ENCODE data around the gene STON2.
"Not testable (repeated sequence)": the region's sequence is repeated elsewhere in the genome, so short reads cannot be mapped to it uniquely, and the experiment has no call there.

STON2 gene

GRCh38 chr14:81260732-81261131, 139.4 kb downstream of the STON2 start:
- DNase-seq, result peak; percentile 65

GRCh38 chr14:81256289-81256960, 143.7 kb downstream of the STON2 start:
- no peak for DNase-seq

DNA sequence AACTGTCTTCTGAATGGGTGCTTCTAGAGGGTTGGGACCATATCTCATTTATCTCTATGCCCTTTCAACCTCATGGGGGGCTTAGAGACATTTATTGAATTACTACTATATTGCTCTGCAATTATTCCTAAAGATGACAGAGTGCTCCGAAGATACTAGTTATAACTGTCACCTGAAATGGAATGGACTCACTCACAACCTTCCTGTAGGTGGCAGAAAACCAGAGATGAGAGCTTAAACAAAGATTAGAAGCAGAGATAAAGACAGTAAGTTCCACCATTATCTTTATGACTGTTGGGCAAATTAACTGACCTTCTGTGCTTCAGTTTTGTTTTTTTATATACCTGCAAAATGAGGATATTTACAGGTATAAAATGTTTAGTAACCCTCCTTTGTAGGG, 147.8 kb downstream of the STON2 start:
- DNase-seq, result no peak

DNA sequence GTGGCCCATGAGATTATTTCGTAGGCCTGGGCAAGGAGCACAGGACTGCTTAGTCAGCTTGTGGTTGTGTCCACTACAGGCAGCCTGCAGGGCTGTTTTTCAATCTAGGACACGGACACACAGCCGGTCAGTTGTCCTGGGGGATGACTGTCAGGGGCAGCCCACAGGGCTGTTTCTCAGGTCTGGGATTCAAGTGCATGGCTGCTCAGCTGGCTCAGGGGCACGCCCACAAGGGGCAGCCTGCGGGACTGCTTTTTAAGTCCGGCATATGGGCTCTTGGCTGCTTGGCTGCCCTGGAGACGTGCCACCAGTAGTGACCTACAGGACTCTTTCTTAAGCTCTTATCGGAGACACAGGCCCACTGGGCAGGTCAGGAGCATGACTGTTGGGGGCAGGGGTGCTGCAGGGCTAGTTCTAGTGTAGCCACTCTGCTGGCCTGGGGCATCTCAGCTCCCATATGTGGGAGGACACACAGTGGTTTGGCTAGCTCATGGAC, 152.8 kb downstream of the STON2 start:
- DNase-seq, result no peak

DNA sequence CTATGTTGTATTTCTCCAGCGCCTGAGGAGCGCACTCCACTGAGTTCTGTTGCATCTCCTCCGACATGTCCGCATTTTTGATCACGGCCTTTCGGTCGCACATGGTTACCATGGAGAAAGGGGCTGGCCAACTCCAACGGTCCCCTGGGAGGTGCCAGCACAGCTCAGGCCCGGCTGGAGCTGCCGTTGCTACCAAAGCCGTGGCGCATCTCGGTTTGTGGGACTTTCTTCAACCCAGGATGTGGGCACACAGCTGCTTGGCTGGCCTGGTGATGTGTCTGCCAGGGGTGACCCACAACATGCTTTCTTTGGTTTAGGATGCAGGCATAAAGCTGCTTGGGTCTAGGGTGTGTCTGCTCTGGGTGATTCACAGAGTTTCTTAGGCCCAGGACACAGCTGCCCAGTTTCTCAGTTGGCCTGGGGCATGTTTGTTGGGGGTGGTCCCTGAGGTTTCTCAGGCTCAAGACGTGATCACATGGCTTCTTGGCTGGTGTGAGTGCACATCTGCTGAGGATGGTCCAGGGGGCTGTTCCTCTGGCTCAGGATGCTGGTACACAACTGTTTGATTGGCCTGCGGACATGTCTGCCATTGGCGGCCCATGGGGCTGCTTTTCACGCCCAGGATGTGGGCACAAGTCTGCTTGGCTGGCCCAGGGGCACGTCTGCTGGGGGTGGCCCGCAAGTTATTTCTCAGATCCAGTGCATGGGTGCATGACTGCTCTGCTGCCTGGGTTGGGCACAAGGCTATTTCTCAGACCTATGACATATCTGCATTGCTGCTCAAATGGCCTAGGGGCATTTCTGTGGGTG, 153.5 kb downstream of the STON2 start:
- DNase-seq, result no peak

DNA sequence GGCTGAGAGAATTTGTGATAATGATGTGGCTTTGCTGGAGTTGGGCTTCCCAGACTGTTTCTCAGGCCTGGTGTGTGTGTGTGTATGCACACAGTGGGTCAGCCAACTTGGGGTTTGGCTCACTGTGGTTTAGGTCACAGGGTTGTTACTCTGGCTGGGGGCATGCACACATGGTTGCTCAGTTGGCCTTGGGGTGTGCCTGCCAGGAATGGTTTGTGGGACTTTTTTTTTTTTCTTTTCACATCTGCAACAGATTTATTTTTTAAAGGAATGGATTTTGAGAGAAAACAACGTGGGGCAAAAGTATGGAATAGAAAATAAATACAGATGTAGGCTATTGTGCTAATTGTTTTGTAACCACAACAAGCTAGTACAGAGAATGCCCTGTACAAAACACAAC, 154.4 kb downstream of the STON2 start:
- no peak for DNase-seq

DNA sequence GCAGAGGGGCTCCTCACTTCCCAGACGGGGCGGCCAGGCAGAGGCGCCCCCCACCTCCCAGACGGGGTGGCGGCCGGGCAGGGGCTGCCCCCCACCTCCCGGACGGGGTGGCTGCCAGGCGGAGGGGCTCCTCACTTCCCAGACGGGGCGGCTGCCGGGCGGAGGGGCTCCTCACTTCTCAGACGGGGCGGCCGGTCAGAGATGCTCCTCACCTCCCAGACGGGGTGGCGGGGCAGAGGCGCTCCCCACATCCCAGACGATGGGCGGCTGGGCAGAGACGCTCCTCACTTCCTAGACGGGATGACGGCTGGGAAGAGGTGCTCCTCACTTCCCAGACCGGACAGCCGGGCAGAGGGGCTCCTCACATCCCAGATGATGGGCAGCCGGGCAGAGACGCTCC, 155.7 kb downstream of the STON2 start:
- not testable (repeated sequence) for DNase-seq

DNA sequence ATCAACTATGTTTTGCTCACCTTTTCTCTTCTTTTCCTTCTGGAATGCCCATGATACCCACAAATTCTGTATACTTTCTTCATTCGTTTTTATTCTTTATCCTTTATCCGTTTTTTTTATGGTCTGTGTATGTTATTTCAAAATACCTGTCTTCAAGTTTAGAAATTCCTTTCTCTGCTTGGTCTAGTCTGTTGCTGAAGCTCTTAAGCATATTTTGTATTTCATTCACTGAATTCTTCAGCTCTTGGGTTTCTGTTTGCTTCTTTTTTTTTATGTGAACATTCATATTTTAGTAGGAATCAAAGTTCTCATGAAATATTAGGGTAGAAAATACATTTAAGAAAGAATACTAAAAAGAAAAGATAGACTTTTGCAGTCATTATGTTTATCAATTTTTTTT, 156.6 kb downstream of the STON2 start:
- no peak for DNase-seq

GRCh38 chr14:81236849-81237248, 163.3 kb downstream of the STON2 start:
- not testable (repeated sequence) for DNase-seq

DNA sequence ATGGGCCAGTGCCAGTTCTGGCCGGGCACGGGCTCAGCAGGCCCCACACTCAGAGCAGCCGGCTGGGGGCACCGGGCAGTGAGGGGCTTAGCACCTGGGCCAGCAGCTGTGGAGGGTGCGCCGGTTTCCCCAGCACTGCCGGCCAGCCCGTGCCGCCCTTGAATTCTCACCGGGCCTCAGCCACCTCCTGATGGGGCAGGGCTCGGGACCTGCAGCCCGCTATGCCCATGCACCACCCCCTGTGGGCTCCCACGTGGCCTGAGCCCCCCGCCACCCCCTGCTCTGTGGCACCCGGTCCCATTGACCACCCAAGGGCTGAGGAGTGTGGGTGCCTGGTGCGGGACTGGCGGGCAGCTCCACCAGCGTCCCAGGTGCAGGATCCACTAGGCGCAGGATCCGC, 164.0 kb downstream of the STON2 start:
- no peak for DNase-seq

- DNase-seq, result no peak
These were observed 165.0 kb downstream of the STON2 start for GRCh38 chr14:81235096-81235495.

- DNase-seq, result peak; percentile 33
These were observed 165.8 kb downstream of the STON2 start for GRCh38 chr14:81234278-81234677.

- DNase-seq, result no peak
These were observed 166.5 kb downstream of the STON2 start for GRCh38 chr14:81233615-81234014.

DNA sequence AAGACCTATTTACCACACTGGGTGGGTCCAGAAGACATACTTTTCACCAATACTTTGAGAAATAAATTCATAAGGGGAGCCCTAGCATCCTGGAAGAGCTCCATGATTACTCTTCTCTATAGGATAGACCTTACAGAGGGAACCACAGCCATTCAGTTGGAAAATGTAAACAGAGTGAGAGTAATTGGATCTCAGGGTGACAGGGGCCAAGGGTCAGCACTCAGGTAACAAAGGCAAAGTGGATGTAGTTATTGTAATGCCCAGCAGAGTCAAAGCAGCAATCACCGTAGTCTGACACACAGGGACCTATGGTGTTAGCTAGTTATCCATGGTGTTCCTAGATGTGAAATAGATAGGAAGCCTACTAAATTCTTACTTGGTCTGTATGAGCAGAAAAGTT, 168.6 kb downstream of the STON2 start:
- no peak for DNase-seq

DNA sequence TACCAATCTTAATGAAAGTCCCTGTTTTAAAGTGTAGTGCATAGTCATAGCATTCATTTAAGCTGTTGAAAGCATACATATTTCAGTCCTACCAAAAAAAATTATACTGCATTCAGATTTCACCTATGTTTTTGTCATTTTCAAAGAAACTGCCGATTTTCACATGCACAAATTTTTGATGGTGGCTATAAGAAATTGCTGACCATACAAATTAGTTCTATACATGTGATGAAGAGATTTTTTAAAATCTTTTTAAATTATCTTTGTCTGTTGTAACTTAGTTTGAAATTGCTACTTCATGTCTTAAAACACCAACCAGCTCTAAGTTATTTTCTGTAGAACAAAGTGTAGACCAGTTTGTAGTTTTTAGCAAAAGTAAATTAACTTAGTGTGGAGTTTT, 175.9 kb downstream of the STON2 start:
- DNase-seq, result no peak

DNA sequence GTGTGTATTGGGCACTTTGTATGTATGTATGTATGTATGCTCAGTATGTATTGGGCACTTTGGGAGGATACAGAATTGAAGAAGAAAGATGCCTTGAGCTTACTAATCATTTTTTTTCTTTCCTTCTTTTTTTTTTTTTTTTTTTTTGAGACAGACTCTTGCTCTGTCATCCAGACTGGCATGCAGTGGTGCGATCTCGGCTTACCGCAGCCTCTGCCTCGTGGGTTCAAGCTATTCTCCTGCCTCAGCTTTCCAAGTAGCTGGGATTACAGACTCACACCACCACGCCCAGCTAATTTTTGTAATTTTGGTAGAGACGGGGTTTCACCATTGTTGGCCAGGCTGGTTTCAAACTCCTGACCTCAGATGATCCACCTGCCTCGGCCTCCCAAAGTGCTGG, 176.3 kb downstream of the STON2 start:
- DNase-seq, result not testable (repeated sequence)

- no peak for DNase-seq
These were observed 177.4 kb downstream of the STON2 start for GRCh38 chr14:81222691-81223090.

- no peak for DNase-seq
These were observed 178.0 kb downstream of the STON2 start for GRCh38 chr14:81222126-81222525.

- peak; percentile 20 for DNase-seq
These were observed 178.5 kb downstream of the STON2 start for GRCh38 chr14:81221579-81222102.

- peak; percentile 97 for DNase-seq
These were observed 179.1 kb downstream of the STON2 start, which contains the start of gene GTF2A1 for GRCh38 chr14:81220830-81221578. GTF2A1 (minus strand) TSS chr14:81220959; CDS start chr14:81220518, 441 bp downstream.

DNA sequence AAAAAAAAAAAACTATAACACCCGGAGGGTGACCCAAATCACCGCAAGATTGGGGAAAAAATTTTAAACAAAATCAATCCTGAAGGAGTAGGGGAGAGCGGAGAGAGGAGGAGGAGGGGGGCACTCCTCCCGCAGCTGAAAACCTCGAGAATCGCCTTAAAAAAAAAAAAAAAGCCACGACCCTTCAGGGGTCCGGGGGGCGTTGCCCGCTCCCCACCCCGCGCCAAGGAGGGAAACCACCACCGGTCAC, 179.6 kb downstream of the STON2 start:
- no peak for DNase-seq

DNA sequence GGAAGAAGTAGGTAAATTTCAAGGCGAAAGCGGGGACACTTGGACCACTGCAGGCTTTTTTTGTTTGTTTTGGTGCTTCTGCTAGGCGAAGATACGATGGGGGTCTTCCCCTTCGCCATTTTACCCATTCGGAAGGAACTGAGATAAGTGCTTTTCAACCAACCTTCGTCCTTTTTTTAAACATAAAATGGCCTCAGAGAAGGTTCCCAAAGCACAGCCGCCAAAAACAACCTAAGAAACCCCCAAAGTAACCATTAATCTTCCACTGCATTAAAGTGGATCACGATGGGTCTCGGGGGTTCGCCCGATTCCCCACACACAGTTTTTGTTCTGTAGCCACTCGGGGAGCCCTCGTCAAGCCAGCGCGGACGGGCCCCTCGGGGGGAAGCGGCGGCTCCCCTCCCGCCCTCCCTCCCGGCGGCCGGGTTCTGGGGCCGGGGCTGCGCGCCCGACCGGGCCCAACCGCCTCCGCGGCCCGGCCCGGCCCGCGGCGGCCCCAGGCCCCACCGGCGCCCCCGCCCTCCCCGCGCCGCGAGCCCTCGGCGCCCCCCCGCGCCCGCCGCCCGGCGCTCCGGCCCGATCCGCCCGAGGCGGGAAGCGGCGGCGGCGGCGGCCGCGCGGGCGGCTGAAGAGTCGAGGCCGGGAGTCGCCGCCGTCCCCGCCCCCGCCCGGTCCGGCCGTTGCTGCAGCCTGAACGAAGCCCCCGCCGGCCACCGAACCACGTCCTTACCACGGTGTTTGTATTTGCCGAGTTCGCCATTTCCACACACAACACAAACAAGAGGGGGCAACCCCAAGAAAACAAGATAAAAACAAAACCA, 180.2 kb downstream of the STON2 start:
- peak; percentile 10 for DNase-seq
